Karpas-422 (cell line): ENCODE results near the gene ABHD4. TPM values are rescaled to one million over a fixed set of nuclear protein-coding genes. Genes with fewer than 3 reads are reported as not detected.
A peak's percentile ranks its signal among the peaks of the same experiment; 100 is the strongest.

Experiments used
- DNase-seq: peaks from one replicate; pipeline ENCODE4 v3.0.0-alpha.2; 2015
- H2AFZ ChIP-seq: fragments of 200-600 bp; sonication (generic); 2 replicates; pipeline ENCODE4 v1.6.1; 2014; ENCODE audit warnings: antibody characterized with exemption, low read length, mixed read lengths
- H3K27ac ChIP-seq: fragments of 200-600 bp; sonication (generic); 2 replicates; pipeline ENCODE4 v1.5.1; 2014; ENCODE audit warnings: mild to moderate bottlenecking, low read length, moderate library complexity
- H3K27me3 ChIP-seq: fragments of 200-600 bp; sonication (generic); 2 replicates; pipeline ENCODE4 v1.6.1; 2014; ENCODE audit warnings: low read length, mixed read lengths
- H3K36me3 ChIP-seq: fragments of 200-600 bp; sonication (generic); 2 replicates; pipeline ENCODE4 v1.6.1; 2014; ENCODE audit warnings: low read length, mixed read lengths; ENCODE audit not compliant: insufficient read depth
- H3K4me1 ChIP-seq: fragments of 200-600 bp; sonication (generic); 2 replicates; pipeline ENCODE4 v1.6.1; 2014; ENCODE audit warnings: mild to moderate bottlenecking, low read length, mixed read lengths
- H3K4me2 ChIP-seq: fragments of 200-600 bp; sonication (generic); 2 replicates; pipeline ENCODE4 v1.6.1; 2014; ENCODE audit warnings: low read length, low read depth, mild to moderate bottlenecking; ENCODE audit not compliant: poor library complexity, severe bottlenecking
- H3K4me3 ChIP-seq: fragments of 200-600 bp; sonication (generic); 2 replicates; pipeline ENCODE4 v1.5.1; 2014; ENCODE audit warnings: mild to moderate bottlenecking, antibody characterized with exemption, low read length, mixed read lengths
- H3K79me2 ChIP-seq: fragments of 200-600 bp; sonication (generic); 2 replicates; pipeline ENCODE4 v1.6.1; 2014; ENCODE audit warnings: mild to moderate bottlenecking, low read length, mixed read lengths
- H3K9ac ChIP-seq: fragments of 200-600 bp; sonication (generic); 2 replicates; pipeline ENCODE4 v1.6.0; 2014; ENCODE audit warnings: low read length
- H3K9me2 ChIP-seq: fragments of 200-600 bp; sonication (generic), shearing (Covaris generic); replicated peaks from 2 replicates; pipeline ENCODE4 v1.6.0; 2014; ENCODE audit warnings: mild to moderate bottlenecking, low read length, moderate library complexity; ENCODE audit not compliant: insufficient read depth
- H3K9me3 ChIP-seq: fragments of 300-700, 200-600 bp; sonication (generic); 2 replicates; pipeline ENCODE4 v1.6.1; 2014; ENCODE audit warnings: low read length, mixed read lengths
- H4K20me1 ChIP-seq: fragments of 200-600 bp; sonication (generic); 2 replicates; pipeline ENCODE4 v1.6.1; 2014; ENCODE audit warnings: mild to moderate bottlenecking, antibody characterized with exemption, low read length, low read depth; ENCODE audit not compliant: insufficient read depth
- total RNA-seq: library from RNA; depleted of rRNA; stranded (reverse); fragments of >200 nt; shearing (Covaris generic); gene quantifications from 2 replicates; pipeline ENCODE4 v1.2.3, GENCODE V29; 2014; ENCODE audit warnings: low replicate concordance

The ABHD4 gene
- total RNA-seq, 1 experiment from 2014 or later, result 6.1 TPM

DNA sequence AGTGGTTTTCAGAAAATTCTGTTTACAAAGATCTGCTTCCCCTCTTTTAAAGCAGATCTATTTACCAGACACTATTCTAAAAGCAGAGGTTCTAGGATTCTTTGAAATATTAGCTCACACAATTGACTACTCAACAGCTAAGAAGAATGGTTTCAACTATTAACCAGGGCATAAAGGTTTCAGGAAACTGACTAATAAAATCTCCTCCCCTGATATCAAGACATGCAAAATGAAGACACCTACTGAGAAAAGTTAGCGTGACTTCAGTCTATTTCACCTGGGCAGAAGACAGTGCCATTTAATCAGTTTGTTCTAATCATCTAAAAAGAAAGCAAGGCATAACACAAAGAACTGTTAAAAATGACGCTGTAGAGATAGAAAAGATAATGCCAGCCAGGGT lies 31.3 kb upstream of the ABHD4 start:
- Histone ChIP-seq H3K4me3 (no peak overlapping the region), H3K9me3 (no peaks in the 10 kb centered on the region), H3K79me2 (peaks cover 25% of the 10 kb centered on the region), H3K36me3 (peaks cover 35% of the 10 kb centered on the region), H3K9ac (no peak overlapping the region), H3K27ac (0 out of 2 replicates have a peak overlapping the region, but pooled peaks have one; percentile 4), H4K20me1 (no peaks in the 10 kb centered on the region), H3K4me1 (peaks cover 20% of the 10 kb centered on the region), H3K4me2 (no peak overlapping the region), H3K9me2 (no peaks in the 10 kb centered on the region), H2AFZ (no peak overlapping the region), H3K27me3 (no peaks in the 10 kb centered on the region)
- no peak for DNase-seq

DNA sequence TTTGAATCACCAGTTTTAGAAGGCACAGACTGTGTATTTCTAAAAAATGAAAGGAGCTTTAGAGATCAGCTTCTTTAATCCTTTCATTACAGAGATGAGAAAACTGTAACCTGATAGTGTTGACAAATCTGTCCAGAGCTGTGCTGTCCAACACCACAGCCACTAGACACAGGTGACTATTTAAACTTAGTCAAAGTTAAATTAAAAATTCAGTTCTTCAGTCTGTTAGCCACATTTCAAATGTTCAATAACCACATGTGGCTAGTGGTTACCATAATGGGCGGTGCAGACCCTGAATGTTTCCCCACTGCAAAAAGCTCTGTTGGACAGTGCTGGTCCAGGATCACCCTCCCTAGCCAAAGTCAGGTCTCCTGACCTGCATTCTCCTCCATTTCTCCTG lies 30.7 kb upstream of the ABHD4 start:
- no peaks in the 10 kb centered on the region for H3K27me3 ChIP-seq
- H3K9me2 ChIP-seq, result no peaks in the 10 kb centered on the region
- peaks cover 40% of the 10 kb centered on the region for H3K36me3 ChIP-seq
- H3K79me2 ChIP-seq, result peaks cover 25% of the 10 kb centered on the region
- H3K27ac ChIP-seq, result 0 out of 2 replicates have a peak overlapping the region, but pooled peaks have one; percentile 4
- no peak overlapping the region for H3K9ac ChIP-seq
- no peak overlapping the region for H2AFZ ChIP-seq
- peaks cover 20% of the 10 kb centered on the region for H3K4me1 ChIP-seq
- H3K4me3 ChIP-seq, result no peak overlapping the region
- no peak for DNase-seq
- no peak overlapping the region for H3K4me2 ChIP-seq
- no peaks in the 10 kb centered on the region for H4K20me1 ChIP-seq
- H3K9me3 ChIP-seq, result no peaks in the 10 kb centered on the region

DNA sequence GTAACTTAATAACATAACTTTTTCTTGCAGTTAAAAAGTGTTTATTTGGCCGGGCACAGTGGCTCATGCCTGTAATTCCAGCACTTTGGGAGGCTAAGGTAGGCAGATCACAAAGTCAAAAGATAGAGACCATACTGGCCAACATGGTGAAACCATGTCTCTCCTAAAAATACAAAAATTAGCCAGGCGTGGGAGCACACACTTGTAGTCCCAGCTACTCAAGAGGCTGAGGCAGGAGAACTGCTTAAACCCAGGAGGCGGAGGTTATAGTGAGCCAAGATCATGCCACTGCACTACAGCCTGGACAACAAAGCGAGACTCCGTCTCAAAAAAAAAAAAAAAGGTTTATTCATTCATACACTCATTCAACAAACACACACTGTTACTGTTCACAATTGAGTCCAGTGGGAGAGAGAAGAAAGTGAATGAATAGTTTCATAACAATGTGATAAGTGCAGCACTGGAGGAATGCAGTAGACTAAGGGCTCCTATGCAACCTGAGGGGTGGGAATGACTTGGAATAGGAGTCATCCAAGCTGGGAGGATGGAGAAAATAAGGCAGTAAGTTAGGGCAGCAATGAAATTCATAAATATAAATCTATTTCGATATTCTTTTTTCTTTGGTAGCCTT lies 28.9 kb upstream of the ABHD4 start:
- H4K20me1 ChIP-seq, result no peaks in the 10 kb centered on the region
- DNase-seq, result no peak
- 0 out of 2 replicates have a peak overlapping the region, but pooled peaks have one; percentile 16 for H3K27ac ChIP-seq
- H3K9me3 ChIP-seq, result no peaks in the 10 kb centered on the region
- peaks cover 20% of the 10 kb centered on the region for H3K4me1 ChIP-seq
- H3K4me2 ChIP-seq, result no peak overlapping the region
- peaks cover 25% of the 10 kb centered on the region for H3K79me2 ChIP-seq
- no peaks in the 10 kb centered on the region for H3K9me2 ChIP-seq
- H3K9ac ChIP-seq, result no peak overlapping the region
- H3K27me3 ChIP-seq, result no peaks in the 10 kb centered on the region
- peaks cover 47% of the 10 kb centered on the region for H3K36me3 ChIP-seq
- no peak overlapping the region for H2AFZ ChIP-seq
- H3K4me3 ChIP-seq, result no peak overlapping the region

DNA sequence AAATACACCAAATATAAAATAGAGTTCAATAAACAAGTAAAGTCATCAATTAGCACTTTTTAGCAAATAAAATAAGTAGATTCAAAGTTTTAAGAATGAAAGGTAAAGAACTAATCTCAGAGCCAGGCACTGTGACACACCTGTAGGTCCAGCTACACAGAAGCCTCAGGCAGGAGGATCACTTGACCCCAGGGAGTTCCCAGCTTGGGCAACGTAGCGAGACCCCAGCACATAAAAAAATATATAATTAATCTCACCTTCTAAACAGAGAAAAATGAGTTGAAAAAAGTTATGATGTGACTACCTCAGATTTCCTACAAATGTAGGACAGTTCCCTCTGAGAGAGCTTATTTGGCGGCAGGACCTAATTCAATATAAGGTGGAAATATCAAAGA lies 28.4 kb upstream of the ABHD4 start:
- Histone ChIP-seq H3K27ac (peak overlapping the region; percentile 16; the same call in 1 of the 2 replicates), H3K79me2 (peaks cover 25% of the 10 kb centered on the region), H3K4me3 (no peak overlapping the region), H3K9me3 (no peaks in the 10 kb centered on the region), H4K20me1 (no peaks in the 10 kb centered on the region), H2AFZ (no peak overlapping the region), H3K4me2 (peak overlapping the region; percentile 49), H3K27me3 (no peaks in the 10 kb centered on the region), H3K9me2 (no peaks in the 10 kb centered on the region), H3K4me1 (peaks cover 20% of the 10 kb centered on the region), H3K9ac (peak overlapping the region; percentile 41), H3K36me3 (peaks cover 47% of the 10 kb centered on the region)
- no peak for DNase-seq

DNA sequence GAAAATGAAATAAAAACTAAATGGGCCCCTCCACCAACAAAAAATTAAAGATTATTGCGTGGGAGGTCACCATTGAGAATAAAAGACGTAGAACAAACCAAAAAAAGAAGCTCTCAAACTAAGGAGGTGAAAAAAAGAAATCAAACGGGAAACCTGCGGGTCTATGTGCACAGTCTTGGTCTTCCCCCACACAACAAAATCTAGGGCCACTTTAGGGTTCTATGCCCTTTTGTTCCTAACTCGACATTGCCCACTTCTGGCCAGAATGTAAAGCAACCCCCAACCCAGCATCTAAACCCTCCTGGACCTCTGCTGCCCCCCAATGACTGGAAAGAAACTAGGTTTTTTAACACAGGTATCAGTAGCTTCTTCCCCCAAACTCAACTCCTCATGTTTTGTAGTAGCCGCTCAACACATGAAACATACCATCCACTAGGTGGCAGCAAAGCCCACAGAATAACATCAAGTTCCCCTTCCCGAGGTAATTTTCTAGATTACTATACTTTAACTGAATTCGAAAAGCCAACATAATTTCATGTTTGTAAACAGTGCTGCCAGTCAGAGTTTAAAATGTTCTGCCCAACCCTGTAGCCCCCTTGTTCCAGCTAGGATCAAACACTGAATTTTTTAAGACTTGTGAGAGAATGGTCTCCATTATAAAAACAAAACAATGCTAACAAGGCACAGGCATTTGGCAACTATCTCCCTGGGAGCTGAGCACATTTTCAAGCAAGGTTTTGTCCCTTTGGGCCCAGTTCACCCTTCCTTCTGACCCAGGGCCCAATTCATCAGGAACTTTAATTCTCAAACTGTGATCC lies 27.8 kb upstream of the ABHD4 start:
- H3K4me3 ChIP-seq, result no peak overlapping the region
- H2AFZ ChIP-seq, result no peak overlapping the region
- H3K79me2 ChIP-seq, result peaks cover 29% of the 10 kb centered on the region

DNA sequence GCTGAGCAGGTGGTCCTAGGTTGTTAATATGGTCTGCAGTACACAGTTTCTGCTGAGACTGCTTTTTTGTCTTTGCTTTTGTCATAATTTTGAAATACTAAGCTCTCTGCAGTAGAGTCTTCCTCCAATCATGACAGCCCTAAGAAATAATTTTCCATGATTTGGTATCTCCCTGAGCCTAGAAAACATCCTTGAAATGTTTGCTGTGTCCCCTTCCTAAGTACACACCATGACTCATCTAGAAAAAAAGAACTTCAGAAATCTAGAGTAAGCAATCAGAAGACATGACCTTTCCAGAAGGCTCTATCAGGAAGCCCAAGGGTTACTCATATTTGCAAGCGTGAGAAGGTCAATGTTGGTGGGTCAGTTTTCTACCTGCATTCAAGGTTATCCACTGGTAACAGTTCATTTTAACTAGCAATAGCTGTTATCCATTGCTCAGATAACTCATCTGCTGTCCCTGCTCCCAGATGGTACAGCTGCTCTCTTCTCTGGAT lies 25.5 kb upstream of the ABHD4 start:
- H3K4me2 ChIP-seq, result no peak overlapping the region
- no peak overlapping the region for H3K4me3 ChIP-seq
- no peaks in the 10 kb centered on the region for H3K9me3 ChIP-seq
- peaks cover 13% of the 10 kb centered on the region for H3K4me1 ChIP-seq
- no peak overlapping the region for H3K27ac ChIP-seq
- H3K9me2 ChIP-seq, result no peaks in the 10 kb centered on the region
- no peak for DNase-seq
- 0 out of 2 replicates have a peak, but pooled peaks cover 4% of the 10 kb centered on the region for H4K20me1 ChIP-seq
- H3K27me3 ChIP-seq, result no peaks in the 10 kb centered on the region
- H3K9ac ChIP-seq, result no peak overlapping the region
- peaks cover 42% of the 10 kb centered on the region for H3K79me2 ChIP-seq
- no peak overlapping the region for H2AFZ ChIP-seq
- H3K36me3 ChIP-seq, result peaks cover 40% of the 10 kb centered on the region

More for the DNA sequence above, 27.8 kb upstream of the ABHD4 start:
- Histone ChIP-seq H3K4me2 (peak overlapping the region; percentile 49), H3K36me3 (peaks cover 49% of the 10 kb centered on the region), H3K9me3 (no peaks in the 10 kb centered on the region), H4K20me1 (no peaks in the 10 kb centered on the region), H3K27ac (peak overlapping the region; percentile 16; the same call in 1 of the 2 replicates), H3K27me3 (no peaks in the 10 kb centered on the region), H3K9ac (peak overlapping the region; percentile 41), H3K9me2 (no peaks in the 10 kb centered on the region), H3K4me1 (peaks cover 20% of the 10 kb centered on the region)
- peak; percentile 96 for DNase-seq

DNA sequence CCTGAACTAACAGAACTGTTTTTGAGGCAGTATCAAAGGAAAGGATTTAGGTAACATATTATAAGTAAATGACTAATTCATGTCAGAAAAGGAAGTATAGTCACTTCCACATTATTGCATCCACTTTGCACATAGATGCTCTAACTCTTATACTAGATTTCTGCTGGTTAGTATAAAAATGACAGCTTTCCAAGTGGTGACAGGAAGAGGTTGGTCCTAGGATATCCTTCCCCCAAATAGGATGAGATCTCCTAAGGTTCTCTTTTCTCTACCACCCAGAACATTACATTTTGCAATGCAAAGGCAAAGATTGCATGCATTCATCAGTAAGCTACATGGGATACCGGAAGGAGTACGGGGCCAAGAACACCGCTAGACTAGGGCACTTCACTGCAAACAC lies 24.3 kb upstream of the ABHD4 start:
- Histone ChIP-seq H3K9me3 (no peaks in the 10 kb centered on the region), H3K4me2 (no peak overlapping the region), H3K79me2 (peaks cover 46% of the 10 kb centered on the region), H3K27me3 (no peaks in the 10 kb centered on the region), H3K9me2 (no peaks in the 10 kb centered on the region), H2AFZ (no peak overlapping the region), H3K9ac (no peak overlapping the region), H3K36me3 (peaks cover 39% of the 10 kb centered on the region; the same call in 1 of the 2 replicates), H3K4me3 (no peak overlapping the region), H3K4me1 (peaks cover 10% of the 10 kb centered on the region), H4K20me1 (0 out of 2 replicates have a peak, but pooled peaks cover 4% of the 10 kb centered on the region), H3K27ac (no peak overlapping the region)
- DNase-seq, result no peak

DNA sequence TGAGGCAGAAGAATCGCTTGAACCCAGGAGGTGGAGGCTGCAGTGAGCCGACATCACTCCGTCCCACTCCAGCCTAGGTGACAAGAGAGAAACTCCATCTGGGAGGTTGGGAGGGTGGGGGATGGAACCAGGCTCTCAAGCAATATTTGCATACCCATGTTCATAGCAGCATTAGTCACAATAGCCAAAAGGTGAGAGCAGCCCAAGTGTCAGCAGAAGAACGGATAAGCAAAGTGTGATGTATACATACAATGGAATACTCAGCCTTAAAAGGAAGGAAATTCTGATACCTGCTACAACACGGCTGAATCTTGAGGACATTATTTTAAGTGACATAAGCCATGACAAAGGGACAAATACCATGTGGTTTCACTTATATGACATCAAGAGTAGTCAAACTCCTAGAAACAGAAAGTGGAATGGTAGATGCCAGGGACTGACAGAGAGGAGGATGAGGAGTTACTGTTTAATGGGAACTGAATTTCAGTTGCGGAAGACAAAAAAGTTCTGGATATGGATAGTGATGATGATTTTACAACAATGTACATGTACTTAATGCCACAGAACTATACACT lies 20.7 kb upstream of the ABHD4 start:
- 0 out of 2 replicates have a peak, but pooled peaks cover 4% of the 10 kb centered on the region for H4K20me1 ChIP-seq
- no peak overlapping the region for H3K4me2 ChIP-seq
- H3K27me3 ChIP-seq, result no peaks in the 10 kb centered on the region
- H3K9me3 ChIP-seq, result no peaks in the 10 kb centered on the region
- H3K4me3 ChIP-seq, result no peak overlapping the region
- no peak overlapping the region for H3K9ac ChIP-seq
- no peak for DNase-seq
- no peak overlapping the region for H2AFZ ChIP-seq
- H3K36me3 ChIP-seq, result peaks cover 26% of the 10 kb centered on the region; the same call in 1 of the 2 replicates
- no peaks in the 10 kb centered on the region for H3K4me1 ChIP-seq
- H3K79me2 ChIP-seq, result peaks cover 67% of the 10 kb centered on the region
- no peaks in the 10 kb centered on the region for H3K9me2 ChIP-seq
- H3K27ac ChIP-seq, result no peak overlapping the region
